ENCODE data around the gene SERPINH1. TPM values are rescaled to one million over a fixed set of nuclear protein-coding genes. Genes with fewer than 3 reads are reported as not detected.

Gene SERPINH1
- total and polyA plus RNA-seq, 5 donors = 50.5 to 109 (median 65.6) TPM

GRCh38 chr11:75542088-75542438 is 20.0 kb upstream of the SERPINH1 start:
- intact Hi-C loops (cut with DNase I) = no loop called here
- Histone ChIP-seq H3K27me3 (ENCODE audit: control insufficient read depth, insufficient read depth) (no peaks in the 10 kb centered on the region), H3K27ac (ENCODE audit: low read length) (no peak overlapping the region), H3K9me3 (ENCODE audit: control insufficient read depth, low read length) (no peaks in the 10 kb centered on the region), H3K4me1 (ENCODE audit: control insufficient read depth, insufficient read depth, low read length) (no peaks in the 10 kb centered on the region), H3K4me3 (ENCODE audit: low read length) (no peak overlapping the region)
- ATAC-seq (no peak), DNase-seq (no peak)
- 90% methylated on average over 1 of the region's 1 CpG for WGBS

- no peak overlapping the region for H3K27ac ChIP-seq (ENCODE audit: low read length)
- H3K27me3 ChIP-seq (ENCODE audit: control insufficient read depth, insufficient read depth) = no peaks in the 10 kb centered on the region
- no peaks in the 10 kb centered on the region for H3K9me3 ChIP-seq (ENCODE audit: control insufficient read depth, low read length)
- ATAC-seq = no peak
- DNase-seq = no peak
- no peaks in the 10 kb centered on the region for H3K4me1 ChIP-seq (ENCODE audit: control insufficient read depth, insufficient read depth, low read length)
- intact Hi-C loops (cut with DNase I) = no loop called here
- H3K4me3 ChIP-seq (ENCODE audit: low read length) = no peak overlapping the region
- WGBS = 90% methylated on average over 6 of the region's 6 CpGs
These were observed 18.2 kb upstream of the SERPINH1 start for GRCh38 chr11:75543806-75544205.

GRCh38 chr11:75547177-75547576 is 14.9 kb upstream of the SERPINH1 start:
- 94% methylated on average over 1 of the region's 1 CpG for WGBS
- no peak overlapping the region for H3K27ac ChIP-seq (ENCODE audit: low read length)
- no peak for ATAC-seq
- H3K27me3 ChIP-seq (ENCODE audit: control insufficient read depth, insufficient read depth) = no peaks in the 10 kb centered on the region
- H3K4me1 ChIP-seq (ENCODE audit: control insufficient read depth, insufficient read depth, low read length) = no peaks in the 10 kb centered on the region
- intact Hi-C loops (cut with DNase I) = loop anchor here in 1 of 4 donors (5.0 kb wide), 1 partner anchor 35 kb away; no protein-coding TSS in a partner anchor
- H3K4me3 ChIP-seq (ENCODE audit: low read length) = no peak overlapping the region
- no peaks in the 10 kb centered on the region for H3K9me3 ChIP-seq (ENCODE audit: control insufficient read depth, low read length)
- DNase-seq = no peak

- peak; percentile 71 to 90 (median 86) for DNase-seq
- H3K4me3 ChIP-seq (ENCODE audit: low read length) = no peak overlapping the region
- no peaks in the 10 kb centered on the region for H3K27me3 ChIP-seq (ENCODE audit: control insufficient read depth, insufficient read depth)
- no peaks in the 10 kb centered on the region for H3K9me3 ChIP-seq (ENCODE audit: control insufficient read depth, low read length)
- intact Hi-C loops (cut with DNase I) = loop anchor here in 2 of 4 donors (2.0 to 5.0 kb wide), 2 partner anchors 29 to 35 kb away; no protein-coding TSS in a partner anchor
- no peaks in the 10 kb centered on the region for H3K4me1 ChIP-seq (ENCODE audit: control insufficient read depth, insufficient read depth, low read length)
- ATAC-seq = peak; percentile 86 to 87
- 23% methylated on average over 7 of the region's 7 CpGs for WGBS
- H3K27ac ChIP-seq (ENCODE audit: low read length) = no peak overlapping the region
These were observed 14.4 kb upstream of the SERPINH1 start for GRCh38 chr11:75547617-75548058.

- WGBS = 97% methylated on average over 8 of the region's 8 CpGs
- Histone ChIP-seq H3K4me1 (ENCODE audit: control insufficient read depth, insufficient read depth, low read length) (no peaks in the 10 kb centered on the region), H3K27me3 (ENCODE audit: control insufficient read depth, insufficient read depth) (no peaks in the 10 kb centered on the region), H3K9me3 (ENCODE audit: control insufficient read depth, low read length) (no peaks in the 10 kb centered on the region), H3K27ac (ENCODE audit: low read length) (no peak overlapping the region), H3K4me3 (ENCODE audit: low read length) (no peak overlapping the region)
- DNase-seq (peak in 1 of 3 donors; percentile 26), ATAC-seq (no peak)
- intact Hi-C loops (cut with DNase I) = loop anchor here in 2 of 4 donors (2.0 to 5.0 kb wide), 2 partner anchors 28 to 34 kb away; no protein-coding TSS in a partner anchor
These were observed 13.3 kb upstream of the SERPINH1 start for GRCh38 chr11:75548595-75549272.

- ATAC-seq (no peak), DNase-seq (no peak)
- no peak overlapping the region for H3K27ac ChIP-seq (ENCODE audit: low read length)
- WGBS = 98% methylated on average over 5 of the region's 5 CpGs
- intact Hi-C loops (cut with DNase I) = loop anchor here in 2 of 4 donors (2.0 to 5.0 kb wide), 2 partner anchors 27 to 33 kb away; no protein-coding TSS in a partner anchor
- no peak overlapping the region for H3K4me3 ChIP-seq (ENCODE audit: low read length)
- no peaks in the 10 kb centered on the region for H3K27me3 ChIP-seq (ENCODE audit: control insufficient read depth, insufficient read depth)
- no peaks in the 10 kb centered on the region for H3K9me3 ChIP-seq (ENCODE audit: control insufficient read depth, low read length)
- no peaks in the 10 kb centered on the region for H3K4me1 ChIP-seq (ENCODE audit: control insufficient read depth, insufficient read depth, low read length)
These were observed 12.6 kb upstream of the SERPINH1 start for GRCh38 chr11:75549370-75549958.

GRCh38 chr11:75553182-75553581 is 8.9 kb upstream of the SERPINH1 start:
- Histone ChIP-seq H3K4me3 (ENCODE audit: low read length) (no peak overlapping the region), H3K27ac (ENCODE audit: low read length) (no peak overlapping the region), H3K4me1 (ENCODE audit: control insufficient read depth, insufficient read depth, low read length) (peaks cover 4% of the 10 kb centered on the region), H3K27me3 (ENCODE audit: control insufficient read depth, insufficient read depth) (no peaks in the 10 kb centered on the region), H3K9me3 (ENCODE audit: control insufficient read depth, low read length) (no peaks in the 10 kb centered on the region)
- 85% methylated on average over 6 of the region's 6 CpGs for WGBS
- no peak for ATAC-seq
- DNase-seq = peak in 1 of 3 donors; percentile 61
- intact Hi-C loops (cut with DNase I) = no loop called here

- Histone ChIP-seq H3K4me1 (ENCODE audit: control insufficient read depth, insufficient read depth, low read length) (peaks cover 10% of the 10 kb centered on the region), H3K9me3 (ENCODE audit: control insufficient read depth, low read length) (no peaks in the 10 kb centered on the region), H3K27me3 (ENCODE audit: control insufficient read depth, insufficient read depth) (no peaks in the 10 kb centered on the region), H3K27ac (ENCODE audit: low read length) (peak overlapping the region; percentile 53), H3K4me3 (ENCODE audit: low read length) (no peak overlapping the region)
- ATAC-seq = no peak
- DNase-seq = no peak
- intact Hi-C loops (cut with DNase I) = no loop called here
- WGBS = 11% methylated on average over 1 of the region's 1 CpG
These were observed 8.2 kb upstream of the SERPINH1 start for GRCh38 chr11:75553889-75554257.

GRCh38 chr11:75554258-75555022 is 7.6 kb upstream of the SERPINH1 start:
- intact Hi-C loops (cut with DNase I) = no loop called here
- DNase-seq = peak; percentile 97 to 98 (median 98)
- peak overlapping the region; percentile 53 for H3K27ac ChIP-seq (ENCODE audit: low read length)
- H3K4me1 ChIP-seq (ENCODE audit: control insufficient read depth, insufficient read depth, low read length) = peaks cover 14% of the 10 kb centered on the region
- WGBS = 19% methylated on average over 21 of the region's 21 CpGs
- H3K4me3 ChIP-seq (ENCODE audit: low read length) = no peak overlapping the region
- ATAC-seq = peak; percentile 92
- H3K9me3 ChIP-seq (ENCODE audit: control insufficient read depth, low read length) = no peaks in the 10 kb centered on the region
- no peaks in the 10 kb centered on the region for H3K27me3 ChIP-seq (ENCODE audit: control insufficient read depth, insufficient read depth)

GRCh38 chr11:75555079-75555811 is 6.8 kb upstream of the SERPINH1 start:
- intact Hi-C loops (cut with DNase I) = no loop called here
- Histone ChIP-seq H3K27me3 (ENCODE audit: control insufficient read depth, insufficient read depth) (no peaks in the 10 kb centered on the region), H3K27ac (ENCODE audit: low read length) (peak overlapping the region; percentile 53), H3K4me1 (ENCODE audit: control insufficient read depth, insufficient read depth, low read length) (peaks cover 15% of the 10 kb centered on the region), H3K9me3 (ENCODE audit: control insufficient read depth, low read length) (no peaks in the 10 kb centered on the region), H3K4me3 (ENCODE audit: low read length) (no peak overlapping the region)
- DNase-seq = no peak
- ATAC-seq = no peak
- WGBS = 71% methylated on average over 12 of the region's 12 CpGs

All from right cardiac atrium (tissue), 5 donors.